ENCODE data around the gene FBXL16. TPM values are rescaled to one million over a fixed set of nuclear protein-coding genes. Genes with fewer than 3 reads are reported as not detected.

FBXL16 gene, protein sequence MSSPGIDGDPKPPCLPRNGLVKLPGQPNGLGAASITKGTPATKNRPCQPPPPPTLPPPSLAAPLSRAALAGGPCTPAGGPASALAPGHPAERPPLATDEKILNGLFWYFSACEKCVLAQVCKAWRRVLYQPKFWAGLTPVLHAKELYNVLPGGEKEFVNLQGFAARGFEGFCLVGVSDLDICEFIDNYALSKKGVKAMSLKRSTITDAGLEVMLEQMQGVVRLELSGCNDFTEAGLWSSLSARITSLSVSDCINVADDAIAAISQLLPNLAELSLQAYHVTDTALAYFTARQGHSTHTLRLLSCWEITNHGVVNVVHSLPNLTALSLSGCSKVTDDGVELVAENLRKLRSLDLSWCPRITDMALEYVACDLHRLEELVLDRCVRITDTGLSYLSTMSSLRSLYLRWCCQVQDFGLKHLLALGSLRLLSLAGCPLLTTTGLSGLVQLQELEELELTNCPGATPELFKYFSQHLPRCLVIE
- under 1 TPM in 1 of 2 donors, not detected in 1; under 0.01 TPM for total RNA-seq

DNA sequence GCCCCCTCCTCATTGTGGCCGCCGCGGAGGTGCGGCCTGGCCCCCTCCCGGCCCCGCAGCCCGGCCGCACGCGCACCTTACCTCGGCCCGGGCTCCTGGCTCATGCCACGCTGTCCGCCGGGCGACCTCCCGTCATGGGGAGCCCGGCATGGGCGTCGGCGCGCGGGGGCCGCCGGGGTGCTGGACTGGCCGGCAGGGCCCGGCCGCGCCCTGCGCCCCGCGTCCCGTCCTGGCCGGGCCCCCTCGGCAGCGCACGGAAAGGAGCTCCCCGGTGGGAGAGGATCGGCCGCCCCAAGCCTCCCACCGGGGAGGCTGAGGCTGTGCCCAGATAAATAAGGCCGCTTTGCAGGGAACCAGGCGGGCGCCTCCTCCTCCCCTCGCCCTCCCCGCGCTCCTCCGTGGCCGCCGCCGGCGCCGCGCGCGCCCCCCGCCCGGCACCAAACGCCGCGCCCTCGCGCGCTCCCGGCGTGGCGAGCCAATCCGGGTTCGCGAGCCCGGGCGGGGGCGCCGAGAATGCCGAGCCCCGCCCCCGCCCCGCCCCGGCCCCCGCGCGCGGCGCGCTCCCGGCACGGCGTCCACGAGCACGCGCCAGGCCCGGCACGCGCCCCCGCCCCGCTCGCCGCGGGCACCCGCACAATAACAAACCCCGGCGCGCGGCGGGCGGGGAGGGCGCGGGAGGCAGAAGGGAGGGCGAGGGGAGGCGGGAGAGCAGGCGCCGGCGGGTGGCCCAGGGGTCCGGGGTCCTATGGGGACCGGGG is at the start of gene FBXL16:
Gene FBXL16, minus strand, starts transcription at position 371 of the 758 bp plus-strand sequence. CDS start 8,396 bp downstream, outside the sequence.

GRCh38 chr16:740764-741505 is 35.3 kb upstream of the FBXL16 start, which contains the start of gene CIAO3:
Gene CIAO3, minus strand, starts transcription at chr16:740997. Its CDS starts 12 bp downstream, at chr16:740985.

DNA sequence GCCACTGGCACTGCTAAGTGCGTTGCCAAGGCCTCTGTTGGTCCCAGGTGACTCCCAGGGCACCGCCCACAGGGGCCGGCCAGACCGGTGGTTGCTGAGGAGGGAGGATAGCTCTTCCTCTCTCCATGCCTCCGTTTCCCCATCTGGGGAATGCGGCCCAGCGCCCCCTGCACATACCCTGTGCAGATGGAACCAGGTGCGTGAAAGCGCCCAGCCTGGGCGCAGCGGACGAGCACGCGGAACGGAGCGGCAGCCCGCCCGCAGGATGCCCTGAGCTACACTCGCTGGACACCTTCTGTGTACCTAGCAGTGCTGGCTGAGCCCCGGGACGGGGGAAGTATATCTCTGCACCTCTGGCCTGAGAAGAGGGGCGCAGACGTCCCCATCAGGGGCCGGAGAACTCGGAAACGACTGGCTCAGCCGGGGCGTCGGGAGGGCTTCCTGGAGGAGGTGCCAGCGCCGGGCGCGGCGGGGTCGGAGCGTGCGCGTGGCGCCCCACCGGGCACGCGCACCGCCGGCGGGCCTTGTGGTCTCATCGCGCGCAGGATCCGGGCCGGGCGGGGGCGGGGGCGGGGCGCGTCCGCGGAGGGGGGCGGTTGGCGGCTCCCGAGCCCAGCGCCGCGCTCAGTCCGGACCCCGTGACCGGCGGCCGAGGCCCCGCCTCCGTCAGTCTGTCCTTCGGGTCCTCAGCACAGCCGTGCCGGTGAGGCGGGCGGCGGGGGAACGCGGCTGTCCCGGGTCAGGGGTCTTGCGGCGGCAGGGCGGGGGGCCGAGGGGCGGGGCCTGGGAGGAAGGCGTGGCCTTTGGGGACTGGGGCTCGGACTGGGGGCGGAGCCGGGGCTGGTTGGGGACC is 21.1 kb upstream of the FBXL16 start, which contains the start of the genes CCDC78 and HAGHL:
Gene CCDC78, minus strand, starts transcription at position 6 of the 853 bp plus-strand sequence. CDS start 76 bp downstream, outside the sequence.
Gene HAGHL, plus strand, starts transcription at position 669 of the 853 bp plus-strand sequence. CDS start 404 bp downstream, outside the sequence.

GRCh38 chr16:720990-721764 is 15.6 kb upstream of the FBXL16 start, which contains the start of gene ANTKMT:
Gene ANTKMT, plus strand, starts transcription at chr16:721146. Its CDS starts 129 bp downstream, at chr16:721275.

GRCh38 chr16:714558-715476 is 9.2 kb upstream of the FBXL16 start, which contains the start of gene METRN:
Gene METRN, plus strand, starts transcription at chr16:715118. Its CDS starts 172 bp downstream, at chr16:715290.

DNA sequence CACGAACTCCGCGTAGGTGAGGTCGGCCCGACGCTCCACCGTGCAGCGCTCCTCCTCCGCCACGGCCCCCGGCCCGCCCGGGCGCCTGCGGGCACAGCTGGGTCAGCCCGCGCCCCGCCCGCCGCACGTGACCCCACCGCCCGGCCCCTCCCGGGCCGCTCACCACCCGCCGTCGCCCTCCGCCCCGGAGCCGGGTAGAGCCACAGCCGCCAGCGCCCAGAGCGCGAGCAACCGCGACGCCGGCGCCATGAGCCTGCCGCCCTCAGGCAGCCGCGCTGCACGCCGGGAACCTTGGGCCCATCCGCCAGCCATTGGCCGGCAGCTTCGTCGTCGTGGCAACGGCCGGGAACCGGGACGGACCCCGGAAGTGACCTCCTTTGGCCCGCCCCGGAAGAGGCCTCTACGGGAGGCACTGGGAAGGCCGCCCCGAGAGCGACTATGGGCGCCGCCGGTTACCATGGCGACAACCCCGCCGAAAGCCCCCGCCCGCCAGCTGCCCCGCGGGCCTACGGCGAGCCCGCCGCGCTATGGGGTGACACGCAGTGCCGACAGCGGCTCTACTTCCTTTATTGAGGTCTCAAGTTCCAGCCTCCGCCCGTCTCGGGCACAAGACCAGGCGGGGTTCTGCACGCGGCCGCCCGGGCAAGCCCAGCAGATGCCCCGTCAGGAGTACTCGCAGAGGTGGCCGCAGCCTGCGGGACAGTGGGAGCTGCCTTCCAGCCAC is 21.4 kb downstream of the FBXL16 start, which contains the start of gene JMJD8:
Gene JMJD8, minus strand, starts transcription at position 264 of the 724 bp plus-strand sequence. Its CDS starts 15 bp downstream, at position 249.

DNA sequence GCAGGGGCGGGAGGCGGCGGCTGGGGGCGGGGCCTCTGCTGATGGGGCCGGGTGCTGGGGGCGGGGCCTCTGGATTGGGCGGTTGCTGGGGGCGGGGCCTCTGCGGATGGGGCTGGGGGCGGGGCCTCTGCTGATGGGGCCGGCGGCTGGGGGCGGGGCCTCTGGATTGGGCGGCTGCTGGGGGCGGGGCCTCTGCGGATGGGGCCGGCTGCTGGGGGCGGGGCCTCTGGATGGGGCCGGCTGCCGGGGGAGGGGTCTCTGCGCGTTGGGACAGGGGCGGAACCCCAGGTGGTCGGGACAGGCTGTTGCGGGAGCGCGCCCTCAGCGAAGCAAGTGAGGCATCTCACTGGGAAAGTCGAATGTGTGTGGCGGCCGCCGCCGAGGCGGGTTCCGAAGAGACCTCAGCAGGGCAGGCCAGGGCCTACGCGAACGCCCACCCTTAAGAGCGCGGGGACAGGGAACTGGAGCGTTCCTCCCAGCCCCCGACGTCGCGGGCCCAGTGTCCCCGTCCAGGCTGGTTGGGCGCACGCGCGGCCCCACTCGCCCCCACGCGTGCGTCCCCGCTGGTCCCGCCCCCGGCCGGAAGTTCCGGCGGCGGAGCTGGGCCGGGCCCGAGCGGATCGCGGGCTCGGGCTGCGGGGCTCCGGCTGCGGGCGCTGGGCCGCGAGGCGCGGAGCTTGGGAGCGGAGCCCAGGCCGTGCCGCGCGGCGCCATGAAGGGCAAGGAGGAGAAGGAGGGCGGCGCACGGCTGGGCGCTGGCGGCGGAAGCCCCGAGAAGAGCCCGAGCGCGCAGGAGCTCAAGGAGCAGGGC is 25.6 kb downstream of the FBXL16 start, which contains the start of gene STUB1:
Gene STUB1, plus strand, starts transcription at position 597 of the 811 bp plus-strand sequence. Its CDS starts 116 bp downstream, at position 713.

DNA sequence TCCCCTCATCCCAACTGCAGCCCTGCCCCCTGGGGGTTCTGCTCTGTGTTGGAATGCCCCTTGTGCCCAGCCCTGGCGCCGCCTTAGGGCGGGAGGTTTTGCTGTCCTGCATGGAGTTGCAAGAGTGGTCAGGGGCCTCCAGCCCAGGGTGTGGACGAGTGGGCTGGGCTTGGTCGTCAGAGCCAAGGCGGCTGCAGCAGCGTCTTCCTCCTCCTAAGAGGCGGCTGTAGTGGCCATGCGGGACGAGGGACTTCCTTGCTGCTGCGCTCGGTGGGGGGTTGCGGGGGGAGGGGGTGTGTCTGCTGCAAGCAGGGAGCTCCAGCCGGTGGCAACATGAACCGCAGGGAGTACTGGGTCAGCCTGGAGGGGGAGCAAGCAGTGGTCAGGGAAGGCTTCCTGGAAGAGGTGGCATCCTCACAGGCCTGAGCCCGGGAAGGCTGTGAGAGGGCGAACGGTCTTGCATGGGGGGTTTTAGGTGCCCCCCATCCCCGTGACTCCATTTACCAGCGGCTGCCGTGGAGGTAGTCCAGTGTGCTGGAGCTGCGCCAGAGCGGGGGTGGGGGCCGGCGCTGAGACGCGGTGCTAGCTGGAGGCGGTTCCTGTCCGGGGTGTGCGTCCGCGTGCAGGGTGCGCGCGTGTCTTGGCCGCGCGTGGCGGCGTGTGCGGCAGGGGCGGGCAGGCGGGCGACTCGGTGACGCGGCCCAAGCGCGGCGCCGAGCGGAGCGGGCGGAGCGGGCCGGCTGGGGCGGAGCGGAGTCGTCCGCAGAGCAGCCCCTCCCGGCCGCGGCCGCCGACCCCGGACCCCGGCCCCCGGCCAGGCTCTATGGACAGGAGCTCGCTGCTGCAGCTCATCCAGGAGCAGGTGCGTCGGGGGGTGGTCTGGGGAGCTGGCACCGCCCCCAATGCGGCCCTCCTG is 30.4 kb downstream of the FBXL16 start, which contains the start of gene RHBDL1:
Gene RHBDL1, plus strand, starts transcription at position 704 of the 916 bp plus-strand sequence. Its CDS starts 120 bp downstream, at position 824.

DNA sequence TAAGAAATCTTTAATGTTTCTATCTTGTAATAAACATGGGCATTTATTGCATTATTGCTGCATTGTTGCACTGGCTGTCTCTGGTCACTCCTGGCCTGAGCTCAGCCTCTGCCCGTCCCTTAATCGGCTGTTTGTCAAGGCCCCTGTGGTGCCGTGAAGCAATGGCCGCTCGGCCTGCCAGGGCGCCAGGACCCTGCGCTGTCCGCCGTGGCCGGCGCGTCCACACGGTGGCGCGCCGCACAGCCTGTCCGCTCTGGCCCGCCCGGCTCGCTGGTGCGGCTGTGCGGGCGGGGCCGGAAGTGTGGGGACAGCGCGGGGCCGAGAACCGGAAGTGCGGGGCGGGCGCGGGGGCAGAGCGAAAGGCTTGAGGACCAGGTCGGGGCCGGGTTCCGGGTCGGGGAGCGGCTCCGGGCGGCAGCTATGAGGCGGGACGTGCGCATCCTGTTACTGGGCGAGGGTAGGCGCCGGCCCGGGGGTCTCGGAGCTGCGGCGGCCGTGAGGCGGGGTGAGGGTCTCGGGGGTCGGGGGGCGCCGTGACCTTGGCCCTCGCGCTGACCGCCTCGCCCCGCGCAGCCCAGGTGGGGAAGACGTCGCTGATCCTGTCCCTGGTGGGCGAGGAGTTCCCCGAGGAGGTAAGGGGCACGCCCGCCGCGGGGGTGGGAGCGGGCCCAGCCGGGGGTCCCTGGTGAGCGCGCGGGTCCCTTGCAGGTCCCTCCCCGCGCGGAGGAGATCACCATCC is 37.7 kb downstream of the FBXL16 start, which contains the start of gene RHOT2:
Gene RHOT2, plus strand, starts transcription at position 353 of the 739 bp plus-strand sequence. Its CDS starts 68 bp downstream, at position 421.

DNA sequence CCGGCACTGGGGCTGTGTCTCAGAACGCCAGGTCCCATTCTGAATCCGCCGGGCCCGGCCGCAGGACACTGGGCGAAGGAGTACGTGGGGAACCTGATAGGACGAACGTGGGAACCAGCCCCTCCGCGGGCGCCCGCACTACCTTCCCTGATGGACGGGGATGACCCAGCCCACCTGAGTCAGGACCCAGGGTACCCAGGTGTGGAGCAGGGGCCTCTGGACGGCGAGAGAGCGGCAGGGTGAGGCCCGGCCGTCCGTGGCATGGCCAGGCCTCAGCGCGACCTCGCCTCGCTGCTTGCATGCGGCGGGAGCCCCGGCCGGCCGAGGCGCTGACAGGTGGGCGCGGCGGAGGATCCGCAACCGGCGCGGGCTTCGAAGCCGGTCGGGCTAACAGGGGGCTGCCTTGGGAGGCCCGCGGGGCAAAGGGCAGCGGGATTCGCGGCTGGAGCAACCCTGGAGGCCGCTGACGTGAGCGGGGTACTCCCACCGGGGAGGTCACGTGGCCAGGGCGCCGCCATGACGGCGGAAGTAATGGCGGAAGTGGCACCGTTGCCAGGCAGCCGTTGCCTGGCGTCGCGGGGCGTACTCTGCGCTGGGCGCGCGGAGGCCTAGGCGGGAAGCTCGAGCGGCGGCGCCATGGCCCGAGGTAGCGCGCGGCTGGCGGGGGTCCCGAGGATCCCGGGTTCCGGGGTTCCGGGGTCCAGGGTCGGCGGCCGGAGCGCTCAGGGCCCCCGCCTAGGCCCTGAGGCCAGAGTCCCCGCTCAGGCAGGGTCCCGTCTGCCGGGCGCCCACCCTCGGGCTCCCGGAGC is 56.6 kb downstream of the FBXL16 start, which contains the start of gene WDR90:
Gene WDR90, plus strand, starts transcription at position 585 of the 809 bp plus-strand sequence. Its CDS starts 52 bp downstream, at position 637.

